HEK293 (cell line): ENCODE data around the gene MPC1.
A peak's percentile ranks its signal among the peaks of the same experiment; 100 is the strongest.

Experiments used
- CTCF ChIA-PET: fragments of 350-600 bp; formaldehyde crosslinking; extraction: SDS; loops from one replicate; lab custom pipeline; 2021; ENCODE audit warnings: antibody characterized with exemption; lab: Yijun Ruan, JAX
- POLR2A ChIA-PET: fragments of 300-600 bp; formaldehyde crosslinking; extraction: SDS; loops from one replicate; lab custom pipeline; 2020; ENCODE audit warnings: antibody characterized with exemption, inconsistent platforms; lab: Yijun Ruan, JAX
- H3K27ac ChIP-seq: fragments of 200-500 bp; sonication (Bioruptor generic); 2 replicates; pipeline ENCODE4 v1.5.1; 2014; ENCODE audit warnings: low read depth, low read length, control low read depth, inconsistent platforms; ENCODE audit errors: extremely low read depth
- H3K36me3 ChIP-seq, 2 experiments: fragments of 200-500 bp in 1 of 2; sonication (Bioruptor generic) in 1 of 2; 1 replicate in 1 of 2; 2 replicates in 1 of 2; pipeline ENCODE4 v1.5.1; 2014 to 2017; ENCODE audit warnings: inconsistent platforms in 2 of 2, low read length in 2 of 2; ENCODE audit not compliant: control insufficient read depth in 2 of 2, insufficient read depth in 1 of 2
- H3K4me1 ChIP-seq: fragments of 200-500 bp; sonication (Bioruptor generic); 2 replicates; pipeline ENCODE4 v1.5.1; 2014; ENCODE audit warnings: mild to moderate bottlenecking, low read length, inconsistent platforms; ENCODE audit not compliant: control insufficient read depth, insufficient read depth
- H3K4me3 ChIP-seq: 2 replicates; pipeline ENCODE4 v1.5.1; 2011; ENCODE audit warnings: low read depth, mild to moderate bottlenecking, control low read depth, low read length, moderate library complexity
- H3K9me3 ChIP-seq: fragments of 200-500 bp; sonication (Bioruptor generic); 2 replicates; pipeline ENCODE4 v1.5.1; 2014; ENCODE audit warnings: low read depth, low read length, inconsistent platforms; ENCODE audit not compliant: control insufficient read depth, insufficient read depth
- GLIS1 ChIP-seq: fragments of 450-650 bp; formaldehyde crosslinking; IDR thresholded peaks from 2 replicates; pipeline ENCODE4 v1.5.1; 2016; ENCODE audit warnings: missing biosample characterization, missing genetic modification characterization
- KLF16 ChIP-seq: fragments of 450-650 bp; formaldehyde crosslinking; IDR thresholded peaks from 2 replicates; pipeline ENCODE4 v1.5.1; 2017; ENCODE audit warnings: missing biosample characterization, missing genetic modification characterization
- MEIS1 ChIP-seq: sonication (generic); formaldehyde crosslinking; IDR thresholded peaks from 2 replicates; pipeline ENCODE4 v1.8.1; 2022; ENCODE audit warnings: missing genetic modification reagents, mild to moderate bottlenecking, borderline replicate concordance
- MYNN ChIP-seq: fragments of 450-650 bp; formaldehyde crosslinking; IDR thresholded peaks from 2 replicates; pipeline ENCODE4 v1.5.1; 2016; ENCODE audit warnings: missing biosample characterization, missing genetic modification characterization, borderline replicate concordance
- PATZ1 ChIP-seq: fragments of 450-650 bp; formaldehyde crosslinking; IDR thresholded peaks from 2 replicates; pipeline ENCODE4 v1.5.1; 2016; ENCODE audit warnings: missing biosample characterization, missing genetic modification characterization
- PRDM10 ChIP-seq: fragments of 450-650 bp; formaldehyde crosslinking; IDR thresholded peaks from 2 replicates; pipeline ENCODE4 v1.5.1; 2016; ENCODE audit warnings: missing biosample characterization, missing genetic modification characterization
- TRIM28 ChIP-seq: IDR thresholded peaks from 2 replicates; pipeline ENCODE4 v1.6.1; 2011; ENCODE audit warnings: low read length, control low read depth, borderline replicate concordance
- ZBTB17 ChIP-seq: fragments of 450-650 bp; formaldehyde crosslinking; IDR thresholded peaks from 2 replicates; pipeline ENCODE4 v1.5.1; 2016; ENCODE audit warnings: missing biosample characterization, missing genetic modification characterization
- ZBTB20 ChIP-seq: fragments of 450-650 bp; formaldehyde crosslinking; IDR thresholded peaks from 2 replicates; pipeline ENCODE4 v1.5.1; 2016; ENCODE audit warnings: missing biosample characterization, missing genetic modification characterization
- ZBTB21 ChIP-seq: fragments of 450-650 bp; formaldehyde crosslinking; IDR thresholded peaks from 2 replicates; pipeline ENCODE4 v1.5.1; 2017; ENCODE audit warnings: missing biosample characterization, missing genetic modification characterization
- ZNF133 ChIP-seq: fragments of 450-650 bp; formaldehyde crosslinking; IDR thresholded peaks from 2 replicates; pipeline ENCODE4 v1.5.1; 2016; ENCODE audit warnings: missing biosample characterization, missing genetic modification characterization
- ZNF146 ChIP-seq: fragments of 450-650 bp; formaldehyde crosslinking; IDR thresholded peaks from 2 replicates; pipeline ENCODE4 v1.5.1; 2016; ENCODE audit warnings: missing biosample characterization, missing genetic modification characterization
- ZNF16 ChIP-seq: fragments of 450-650 bp; formaldehyde crosslinking; IDR thresholded peaks from 2 replicates; pipeline ENCODE4 v1.5.1; 2016; ENCODE audit warnings: low read depth, missing biosample characterization, missing genetic modification characterization
- ZNF169 ChIP-seq: fragments of 450-650 bp; formaldehyde crosslinking; IDR thresholded peaks from 2 replicates; pipeline ENCODE4 v1.5.1; 2016; ENCODE audit warnings: missing biosample characterization, missing genetic modification characterization
- ZNF18 ChIP-seq: fragments of 450-650 bp; formaldehyde crosslinking; IDR thresholded peaks from 2 replicates; pipeline ENCODE4 v1.5.1; 2016; ENCODE audit warnings: missing biosample characterization, missing genetic modification characterization
- ZNF221 ChIP-seq: fragments of 450-650 bp; formaldehyde crosslinking; IDR thresholded peaks from 2 replicates; pipeline ENCODE4 v1.5.1; 2017; ENCODE audit warnings: missing biosample characterization, missing genetic modification characterization, borderline replicate concordance
- ZNF362 ChIP-seq: fragments of 450-650 bp; formaldehyde crosslinking; IDR thresholded peaks from 2 replicates; pipeline ENCODE4 v1.5.1; 2016; ENCODE audit warnings: missing biosample characterization, missing genetic modification characterization
- ZNF37A ChIP-seq: fragments of 450-650 bp; IDR thresholded peaks from 2 replicates; pipeline ENCODE4 v1.5.1; 2018; ENCODE audit warnings: missing biosample characterization, missing genetic modification characterization
- ZNF416 ChIP-seq: fragments of 450-650 bp; formaldehyde crosslinking; IDR thresholded peaks from 2 replicates; pipeline ENCODE4 v1.5.1; 2016; ENCODE audit warnings: missing biosample characterization, missing genetic modification characterization
- ZNF426 ChIP-seq: fragments of 450-650 bp; formaldehyde crosslinking; IDR thresholded peaks from 2 replicates; pipeline ENCODE4 v1.5.1; 2017; ENCODE audit warnings: missing biosample characterization, missing genetic modification characterization, mild to moderate bottlenecking, inconsistent platforms, moderate library complexity
- ZNF48 ChIP-seq: fragments of 450-650 bp; formaldehyde crosslinking; IDR thresholded peaks from 2 replicates; pipeline ENCODE4 v1.5.1; 2016; ENCODE audit warnings: missing biosample characterization, missing genetic modification characterization
- ZNF596 ChIP-seq: fragments of 450-650 bp; IDR thresholded peaks from 2 replicates; pipeline ENCODE4 v1.5.0; 2018; ENCODE audit warnings: missing biosample characterization, mild to moderate bottlenecking, missing genetic modification characterization, moderate library complexity
- ZNF610 ChIP-seq: fragments of 450-650 bp; formaldehyde crosslinking; IDR thresholded peaks from 2 replicates; pipeline ENCODE4 v1.5.1; 2016; ENCODE audit warnings: missing biosample characterization, missing genetic modification characterization, borderline replicate concordance
- ZNF76 ChIP-seq: fragments of 450-650 bp; formaldehyde crosslinking; IDR thresholded peaks from 2 replicates; pipeline ENCODE4; 2016; ENCODE audit warnings: low read depth, missing biosample characterization, missing genetic modification characterization, borderline replicate concordance
- ZNF785 ChIP-seq: fragments of 450-650 bp; formaldehyde crosslinking; IDR thresholded peaks from 2 replicates; pipeline ENCODE4 v1.5.1; 2016; ENCODE audit warnings: missing biosample characterization, missing genetic modification characterization
- ZNF830 ChIP-seq: fragments of 450-650 bp; IDR thresholded peaks from 2 replicates; pipeline ENCODE4 v1.5.0; 2018; ENCODE audit warnings: missing biosample characterization, missing genetic modification characterization, low read depth, mild to moderate bottlenecking, moderate library complexity
- ZSCAN30 ChIP-seq: fragments of 450-650 bp; IDR thresholded peaks from 2 replicates; pipeline ENCODE4 v1.5.1; 2018; ENCODE audit warnings: missing biosample characterization, mild to moderate bottlenecking, missing genetic modification characterization, moderate library complexity
- ZSCAN5A ChIP-seq: fragments of 450-650 bp; formaldehyde crosslinking; IDR thresholded peaks from 2 replicates; pipeline ENCODE4 v1.5.1; 2016; ENCODE audit warnings: missing biosample characterization, missing genetic modification characterization

The MPC1 gene

GRCh38 chr6:166382933-166383801 is at the start of gene MPC1:
TSS of gene MPC1 (minus strand) at chr6:166382940. CDS start at chr6:166382876, 64 bp downstream.
- POLR2A ChIA-PET: interaction anchor here (0.8 to 1.2 kb wide), 3 partner anchors 18 to 245 kb away, joined by 4 read pairs; no protein-coding TSS in a partner anchor
- CTCF ChIA-PET: interaction anchor here (1.0 to 1.3 kb wide), 3 partner anchors 9 to 107 kb away, joined by 3 to 6 read pairs (median 4); no protein-coding TSS in a partner anchor
- TF ChIP-seq ZNF146 (tag by site-specific recombination): no peak
- TF ChIP-seq ZNF596 (tag by site-specific recombination): no peak
- TF ChIP-seq ZBTB17 (tag by site-specific recombination): no peak
- peak; percentile 99 for TF ChIP-seq ZBTB20 (tag by site-specific recombination)
- TF ChIP-seq ZNF18 (tag by site-specific recombination): no peak
- TF ChIP-seq GLIS1 (tag by site-specific recombination): no peak; the same call in 1 of the 2 replicates
- peak; percentile 12; the same call in 1 of the 2 replicates for TF ChIP-seq ZNF76 (tag by site-specific recombination)
- no peak for TF ChIP-seq ZNF362 (tag by site-specific recombination)
- TF ChIP-seq ZNF133 (tag by site-specific recombination): 0 out of 2 replicates have a peak, but pooled peaks have one; percentile 13
- no peak for TF ChIP-seq ZNF426 (tag by site-specific recombination)
- peak; percentile 60 for TF ChIP-seq PRDM10
- no peak for TF ChIP-seq ZSCAN5A (tag by site-specific recombination)
- no peak for TF ChIP-seq ZNF785
- TF ChIP-seq ZNF610 (tag by site-specific recombination): no peak
- no peak for TF ChIP-seq PATZ1 (tag by site-specific recombination)
- no peak for TF ChIP-seq ZNF16 (tag by site-specific recombination)
- TF ChIP-seq ZNF830: no peak
- no peak for TF ChIP-seq ZNF169 (tag by site-specific recombination)
- no peak for TF ChIP-seq ZNF37A
- peak; percentile 52; the same call in 1 of the 2 replicates for TF ChIP-seq MEIS1 (CRISPR knock-in tag)
- TF ChIP-seq ZSCAN30: peak; percentile 65
- TF ChIP-seq ZNF416: no peak
- no peak for TF ChIP-seq TRIM28
- 0 out of 2 replicates have a peak, but pooled peaks have one; percentile 7 for TF ChIP-seq MYNN (tag by site-specific recombination)
- no peak for TF ChIP-seq ZNF48 (tag by site-specific recombination)
- TF ChIP-seq ZBTB21 (tag by site-specific recombination): no peak
- TF ChIP-seq KLF16 (tag by site-specific recombination): peak; percentile 26; the same call in 1 of the 2 replicates
- no peak for TF ChIP-seq ZNF221 (tag by site-specific recombination)

More at GRCh38 chr6:166382933-166383801, at the start of gene MPC1:
- peak within 1 kb of the TSS; percentile 69 for H3K27ac ChIP-seq
- peak within 1 kb of the TSS; percentile 82 for H3K4me3 ChIP-seq
- 0 out of 2 replicates have a peak, but pooled peaks cover 3% of the 10 kb centered on the region for H3K4me1 ChIP-seq
- H3K36me3 ChIP-seq: no peaks in the 10 kb centered on the region
- H3K9me3 ChIP-seq: no peaks in the 10 kb centered on the region
